ENCODE results near the gene EMID1. TPM values are rescaled to one million over a fixed set of nuclear protein-coding genes. Genes with fewer than 3 reads are reported as not detected.

EMID1 gene
- total RNA-seq, 1 experiment from 2014 or later, result 5.4 TPM

DNA sequence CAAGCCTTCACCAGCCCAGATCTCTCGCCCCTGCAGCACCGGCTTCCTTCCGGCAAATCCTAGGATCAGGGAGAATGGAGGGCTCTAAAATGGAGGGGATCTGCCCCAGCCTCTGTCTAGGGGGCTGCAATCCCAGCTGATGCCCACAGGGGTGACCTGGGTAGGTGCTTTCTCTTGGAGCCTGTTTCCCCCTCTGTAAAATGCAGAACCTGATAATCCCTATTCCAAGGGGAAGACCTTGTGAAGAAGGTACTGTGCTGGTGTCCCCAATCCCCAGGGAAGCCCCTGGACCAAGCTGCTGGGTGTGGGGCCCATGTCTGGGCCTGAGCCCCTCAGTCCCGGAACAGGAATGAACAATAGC lies 2.8 kb downstream of the EMID1 start:
- no peak overlapping the region for H2BK12ac ChIP-seq (ENCODE audit: insufficient read length, low read depth, low read length)
- DNase-seq, result no peak
- H3K36me3 Mint-ChIP-seq (ENCODE audit: insufficient read depth in 1 of 3, low read depth in 3 of 3), result no peaks in the 10 kb centered on the region; a peak in 1 of 7 replicates
- TF ChIP-seq, protein P1, sequence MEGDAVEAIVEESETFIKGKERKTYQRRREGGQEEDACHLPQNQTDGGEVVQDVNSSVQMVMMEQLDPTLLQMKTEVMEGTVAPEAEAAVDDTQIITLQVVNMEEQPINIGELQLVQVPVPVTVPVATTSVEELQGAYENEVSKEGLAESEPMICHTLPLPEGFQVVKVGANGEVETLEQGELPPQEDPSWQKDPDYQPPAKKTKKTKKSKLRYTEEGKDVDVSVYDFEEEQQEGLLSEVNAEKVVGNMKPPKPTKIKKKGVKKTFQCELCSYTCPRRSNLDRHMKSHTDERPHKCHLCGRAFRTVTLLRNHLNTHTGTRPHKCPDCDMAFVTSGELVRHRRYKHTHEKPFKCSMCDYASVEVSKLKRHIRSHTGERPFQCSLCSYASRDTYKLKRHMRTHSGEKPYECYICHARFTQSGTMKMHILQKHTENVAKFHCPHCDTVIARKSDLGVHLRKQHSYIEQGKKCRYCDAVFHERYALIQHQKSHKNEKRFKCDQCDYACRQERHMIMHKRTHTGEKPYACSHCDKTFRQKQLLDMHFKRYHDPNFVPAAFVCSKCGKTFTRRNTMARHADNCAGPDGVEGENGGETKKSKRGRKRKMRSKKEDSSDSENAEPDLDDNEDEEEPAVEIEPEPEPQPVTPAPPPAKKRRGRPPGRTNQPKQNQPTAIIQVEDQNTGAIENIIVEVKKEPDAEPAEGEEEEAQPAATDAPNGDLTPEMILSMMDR (conservative IDR thresholded peaks at IDR 0.05), result peak; percentile 35; the same call in 1 of the 3 replicates
- no peak overlapping the region for H4K5ac ChIP-seq (ENCODE audit: insufficient read length, low read depth, low read length)
- no peak overlapping the region for H2BK5ac ChIP-seq (ENCODE audit: insufficient read length, low read length)
- no peak overlapping the region for H3K27ac Mint-ChIP-seq
- H2BK20ac ChIP-seq (ENCODE audit: low read depth, low read length, poor library complexity, severe bottlenecking), result no peak overlapping the region
- no peak overlapping the region for H3K56ac ChIP-seq (ENCODE audit: insufficient read length, low read depth, low read length)
- no peaks in the 10 kb centered on the region for H4K20me1 ChIP-seq (ENCODE audit: control insufficient read depth, insufficient read depth, insufficient read length)
- H3K79me1 ChIP-seq (ENCODE audit: insufficient read depth, low read depth, low read length, poor library complexity, severe bottlenecking), result no peaks in the 10 kb centered on the region
- no peak overlapping the region for H3K18ac ChIP-seq (ENCODE audit: insufficient read length, low read depth, low read length)
- no peak overlapping the region for H3K9ac ChIP-seq (ENCODE audit: extremely low read depth, insufficient read length, low read length)
- no peaks in the 10 kb centered on the region; a peak in 1 of 5 replicates for H3K9me3 Mint-ChIP-seq
- no peak overlapping the region for H3K27ac ChIP-seq (ENCODE audit: insufficient read length, low read depth, low read length)
- no peak overlapping the region for H2AFZ ChIP-seq (ENCODE audit: low read length)
- H4K8ac ChIP-seq (replicated peaks; ENCODE audit: insufficient read length, low read depth, low read length), result no peak overlapping the region
- H3K4me2 ChIP-seq (ENCODE audit: insufficient read depth, insufficient read length, low read length), result no peak overlapping the region
- no peak overlapping the region for H3T11ph ChIP-seq (ENCODE audit: low read length)
- peaks cover 22% of the 10 kb centered on the region for H3K27me3 Mint-ChIP-seq (ENCODE audit: low read depth)
- no peak overlapping the region for H4K91ac ChIP-seq (ENCODE audit: insufficient read length, low read depth, low read length)
- peaks cover 21 to 31% of the 10 kb centered on the region in 2 experiments for H3K4me1 Mint-ChIP-seq
- H3K4me3 Mint-ChIP-seq, result no peak overlapping the region; a peak in 1 of 5 replicates
- H3K27me3 ChIP-seq (ENCODE audit: insufficient read depth, low read length), result no peaks in the 10 kb centered on the region
- peaks cover 4% of the 10 kb centered on the region for H3K23me2 ChIP-seq (ENCODE audit: insufficient read length, low read depth, low read length, poor library complexity, severe bottlenecking)
- no peak overlapping the region for H3K23ac ChIP-seq (ENCODE audit: insufficient read length, low read depth, low read length)
- no peaks in the 10 kb centered on the region; the same call in 1 of the 2 replicates for H3K4me1 ChIP-seq (ENCODE audit: insufficient read depth, low read length)
- H3K79me2 ChIP-seq (ENCODE audit: insufficient read depth, low read length), result no peaks in the 10 kb centered on the region
- no peak overlapping the region for H2AK5ac ChIP-seq (ENCODE audit: insufficient read length, low read length)
- no peaks in the 10 kb centered on the region for H3K9me3 ChIP-seq (ENCODE audit: control insufficient read depth, low read depth, low read length)
- H2BK120ac ChIP-seq (ENCODE audit: low read depth, low read length, poor library complexity, severe bottlenecking), result no peak overlapping the region
- no peak overlapping the region for H3K4ac ChIP-seq (ENCODE audit: low read depth, low read length)
- WGBS (ENCODE audit: extremely low coverage, insufficient read length, low lambda C conversion rate), result no CpG with 5 or more reads among the region's 4 CpGs
- H2BK15ac ChIP-seq (ENCODE audit: low read depth, low read length), result no peak overlapping the region
- H3K14ac ChIP-seq (ENCODE audit: insufficient read depth, low read length), result no peak overlapping the region

Measured in H9 (cell line).